Measurements from ENCODE around the gene ZNF197. TPM values are rescaled to one million over a fixed set of nuclear protein-coding genes. Genes with fewer than 3 reads are reported as not detected.

Gene ZNF197
- total and polyA plus RNA-seq, 2 of the 8 experiments (the other 6 are each of a cell fraction or from before 2014, with no cell fraction given), result 3.9 to 16.8 TPM

GRCh38 chr3:44680921-44681455 is 56.2 kb downstream of the ZNF197 start:
- Histone ChIP-seq H3K79me1 (ENCODE audit: low read depth, low read length) (no peaks in the 10 kb centered on the region), H3K14ac (ENCODE audit: insufficient read length) (no peak overlapping the region), H4K8ac (ENCODE audit: extremely low read depth, insufficient read depth, low read length) (no peak overlapping the region), H3K4me2 (ENCODE audit: insufficient read depth in 1 of 2, low read depth in 2 of 2, low read length in 2 of 2) (no peak overlapping the region), H3K23me2 (ENCODE audit: low read depth, low read length) (no peaks in the 10 kb centered on the region), H3K4me1 (replicated peaks in 1 of 4; ENCODE audit: control insufficient read depth in 3 of 4, insufficient read depth in 4 of 4, low read length in 3 of 4) (no peaks in the 10 kb centered on the region), H3K9ac (replicated peaks in 1 of 4; ENCODE audit: extremely low read depth in 1 of 4, low read depth in 3 of 4, low read length in 3 of 4) (no peak overlapping the region), H2AFZ (ENCODE audit: low read length) (no peak overlapping the region), H2BK120ac (replicated peaks; ENCODE audit: low read depth, low read length) (no peak overlapping the region), H3K4me3 (ENCODE audit: extremely low read depth in 1 of 4, insufficient read depth in 2 of 4, low read depth in 3 of 4, low read length in 4 of 4) (no peak overlapping the region), H3K27me3 (replicated peaks in 1 of 4; ENCODE audit: control insufficient read depth in 3 of 4, extremely low read depth in 1 of 4, insufficient read depth in 3 of 4, low read length in 3 of 4) (no peaks in the 10 kb centered on the region; a peak in 1 of 7 replicates), H4K5ac (ENCODE audit: insufficient read length, low read depth, low read length) (no peak overlapping the region), H2BK20ac (ENCODE audit: low read length) (no peak overlapping the region), H2BK5ac (ENCODE audit: low read depth, low read length) (no peak overlapping the region), H3K79me2 (ENCODE audit: control insufficient read depth in 1 of 2, insufficient read depth in 2 of 2, low read length in 2 of 2) (no peaks in the 10 kb centered on the region), H3K36me3 (ENCODE audit: control insufficient read depth in 2 of 4, insufficient read depth in 4 of 4, low read length in 3 of 4) (peaks cover 0 to 2% (median 0%) of the 10 kb centered on the region in 4 experiments; a peak in 2 of 8 replicates), H3K4ac (replicated peaks; ENCODE audit: insufficient read length, low read depth, low read length) (no peak overlapping the region), H3K27ac (ENCODE audit: low read depth, low read length) (no peak overlapping the region), H3K9me3 (ENCODE audit: insufficient read depth in 2 of 2, low read depth in 1 of 2, low read length in 1 of 2) (peaks cover 22 to 50% of the 10 kb centered on the region in 2 experiments), H2AK5ac (ENCODE audit: low read depth, low read length) (no peak overlapping the region), H2BK12ac (ENCODE audit: low read depth, low read length) (no peak overlapping the region), H4K91ac (replicated peaks; ENCODE audit: insufficient read length, low read length) (no peak overlapping the region), H4K20me1 (replicated peaks in 1 of 2; ENCODE audit: control insufficient read depth in 1 of 2, insufficient read depth in 2 of 2, low read length in 2 of 2) (no peaks in the 10 kb centered on the region), H3K23ac (ENCODE audit: insufficient read length) (no peak overlapping the region), H2BK15ac (ENCODE audit: low read length) (no peak overlapping the region), H3K18ac (ENCODE audit: extremely low read depth, low read length) (no peak overlapping the region), H3K56ac (replicated peaks; ENCODE audit: insufficient read length, low read depth, low read length) (no peak overlapping the region)
- FAIRE-seq, result no peak
- 74% methylated on average over 4 of the region's 4 CpGs; no CpG with 5 or more reads in 1 of the 2 experiments for WGBS, 2 experiments (ENCODE audit: extremely low coverage in 1 of 2, insufficient coverage in 1 of 2, insufficient read length in 1 of 2, insufficient replicate concordance in 2 of 2, low coverage in 1 of 2, low lambda C conversion rate in 2 of 2, missing lambda C conversion rate in 1 of 2)
- TF ChIP-seq HDAC6 (IDR thresholded peaks at IDR 0.05; ENCODE audit: low read depth, low read length) (no peak), CHD2 (IDR thresholded peaks at IDR 0.05; ENCODE audit: low read length) (no peak), POLR2A (IDR thresholded peaks at IDR 0.05; ENCODE audit: control extremely low read depth in 1 of 2, low read depth in 2 of 2, low read length in 2 of 2) (no peak), RNF2 (IDR thresholded peaks at IDR 0.05; ENCODE audit: borderline replicate concordance, low read depth, low read length, missing control alignments, poor library complexity, severe bottlenecking) (no peak)
- ChIA-PET POLR2A (ENCODE audit: partially characterized antibody) (no interaction called here), CTCF (ENCODE audit: partially characterized antibody) (interaction anchor here (0.6 kb wide), 1 partner anchor 197 kb away, joined by 3 read pairs; no protein-coding TSS in a partner anchor)
- no peak for DNase-seq (ENCODE audit: low read depth in 1 of 2, low spot score in 2 of 2)
